Stimulated activated CD8-positive, alpha-beta memory T cell treated with anti-CD3 and anti-CD28 coated beads, Interleukin-7, amount 100 ng/mL, for 1 hour (primary cell): ENCODE measurements around the gene CMPK1.

Experiments
- DNase-seq, 2 donors: peaks; one replicate each; pipeline ENCODE4 v3.0.0-alpha.2; 2020; ENCODE audit warnings: low read depth in 2 of 2

CMPK1 gene

GRCh38 chr1:47396671-47397196 is 63.1 kb downstream of the CMPK1 start:
- DNase-seq, result no peak

DNA sequence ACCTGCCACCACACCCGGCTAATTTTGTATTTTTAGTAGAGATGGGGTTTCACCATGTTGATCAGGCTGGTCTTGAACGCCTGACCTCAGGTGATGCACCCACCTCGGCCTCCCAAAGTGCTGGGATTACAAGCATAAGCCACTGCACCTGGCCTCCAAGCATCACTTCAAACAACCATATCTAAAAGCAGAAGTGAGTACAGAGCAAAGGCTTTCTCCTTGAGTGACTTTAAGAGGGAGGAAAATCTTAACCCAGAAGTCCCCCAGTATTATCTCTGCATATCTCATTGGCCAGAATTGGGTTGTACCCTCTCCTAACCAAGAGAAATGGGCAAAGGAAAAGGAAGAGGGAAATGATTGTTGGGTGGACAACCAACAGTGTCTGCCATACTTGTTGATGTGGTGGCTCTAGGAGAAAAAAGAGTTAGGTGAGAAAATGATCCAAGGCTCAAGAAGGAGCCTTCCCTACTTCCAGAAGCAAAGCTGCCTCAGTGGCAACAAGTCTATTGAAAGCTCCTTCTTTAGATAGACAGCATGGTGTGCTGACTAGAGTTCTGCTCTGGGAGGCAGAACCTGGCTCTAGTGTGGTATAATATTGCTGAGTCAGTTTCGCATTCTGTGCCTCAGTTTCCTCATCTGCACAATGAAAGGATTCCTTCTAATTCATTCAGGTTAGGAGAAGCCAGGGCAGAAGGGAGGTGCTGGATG is 65.7 kb downstream of the CMPK1 start:
- DNase-seq, result no peak

DNA sequence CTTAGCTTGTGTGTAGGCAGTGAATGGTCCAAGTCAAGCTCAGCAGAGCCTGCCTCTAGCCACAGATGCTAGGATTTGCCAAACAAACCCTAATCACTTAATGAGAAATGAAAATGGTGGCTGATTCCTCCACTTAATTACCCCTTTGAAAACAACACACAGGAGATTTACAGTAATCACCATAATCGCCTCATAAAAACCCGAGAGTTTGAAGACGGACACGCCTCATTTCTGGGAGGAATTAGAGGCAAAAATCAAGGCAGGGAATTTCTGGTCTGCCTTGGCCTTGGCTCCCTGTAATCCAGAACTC is 66.2 kb downstream of the CMPK1 start:
- no peak for DNase-seq

- no peak for DNase-seq
Observed at GRCh38 chr1:47401761-47402160, 68.2 kb downstream of the CMPK1 start.

DNA sequence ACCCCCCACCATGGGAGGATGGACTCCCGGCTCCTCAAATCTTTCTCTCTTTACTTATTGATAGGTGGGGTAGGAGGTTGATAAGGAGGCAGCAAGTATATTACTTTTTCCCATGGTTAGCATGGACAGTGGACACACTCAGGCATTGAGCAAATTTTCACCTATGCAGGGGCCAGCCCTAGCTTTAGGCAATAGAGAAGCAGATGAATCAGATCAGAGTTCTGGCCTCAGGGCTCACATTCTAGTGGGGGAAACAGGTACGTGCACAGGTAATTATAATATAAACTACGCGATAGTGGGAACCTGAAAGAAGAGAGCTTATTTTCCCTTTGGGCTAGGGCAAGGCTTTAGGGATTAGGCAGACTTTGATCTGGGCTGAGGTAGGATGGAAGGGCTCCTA is 69.0 kb downstream of the CMPK1 start:
- DNase-seq, result no peak

GRCh38 chr1:47403321-47403910 is 69.8 kb downstream of the CMPK1 start:
- no peak for DNase-seq

GRCh38 chr1:47405697-47406096 is 72.1 kb downstream of the CMPK1 start:
- no peak for DNase-seq

GRCh38 chr1:47406966-47407365 is 73.4 kb downstream of the CMPK1 start:
- no peak for DNase-seq

- no peak for DNase-seq
Observed at GRCh38 chr1:47407481-47407880, 73.9 kb downstream of the CMPK1 start.

- DNase-seq, result no peak
Observed at GRCh38 chr1:47409311-47410067, 75.9 kb downstream of the CMPK1 start.

- DNase-seq, result no peak
Observed at GRCh38 chr1:47410068-47410455, 76.5 kb downstream of the CMPK1 start.

DNA sequence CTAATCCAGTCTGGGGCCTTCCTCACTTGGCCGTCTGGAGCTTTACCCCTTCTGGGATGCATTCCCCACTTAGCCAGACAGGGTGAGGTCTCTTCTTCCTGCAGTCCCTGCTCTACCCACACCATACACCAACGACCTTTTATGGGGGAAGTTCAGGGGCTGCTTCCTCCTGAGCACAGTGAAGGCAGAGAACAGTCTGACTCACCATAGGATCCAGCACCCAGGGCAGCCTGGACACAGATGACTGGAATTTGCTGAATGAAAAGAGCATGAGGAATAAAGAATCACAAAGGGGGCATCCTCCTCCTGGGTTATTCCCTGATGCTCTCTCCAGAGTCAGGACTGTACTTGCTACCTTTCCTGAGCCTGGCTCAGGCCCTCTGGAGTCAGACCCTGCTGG is 77.8 kb downstream of the CMPK1 start:
- DNase-seq, result no peak

DNA sequence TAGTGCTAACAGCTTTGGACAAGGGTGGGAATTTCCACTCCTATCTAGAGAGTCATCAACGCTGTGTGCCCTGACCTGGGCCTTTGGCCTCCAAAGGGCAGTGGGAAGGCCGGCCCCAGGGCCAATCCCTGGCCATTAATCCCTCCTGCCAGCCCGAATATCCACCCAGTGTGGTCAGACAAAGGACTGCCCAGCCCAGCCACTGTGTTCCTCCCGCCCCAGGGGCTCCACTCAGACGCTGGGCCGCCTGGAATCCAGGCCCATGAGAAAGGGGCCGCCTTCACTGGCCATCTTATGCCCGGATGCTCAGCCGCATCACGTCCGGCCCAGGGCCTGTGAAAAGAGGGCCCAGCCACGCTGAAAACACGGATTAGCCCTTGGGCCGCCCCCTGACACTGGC is 78.8 kb downstream of the CMPK1 start:
- DNase-seq, result no peak

- no peak for DNase-seq
Observed at GRCh38 chr1:47415728-47416318, 82.2 kb downstream of the CMPK1 start, which contains the start of gene FOXE3. TSS of gene FOXE3 (plus strand) at chr1:47416285. CDS start at chr1:47416316, 31 bp downstream.

- no peak for DNase-seq
Observed at GRCh38 chr1:47416319-47417169, 83.0 kb downstream of the CMPK1 start.

GRCh38 chr1:47417170-47418044 is 83.8 kb downstream of the CMPK1 start:
- DNase-seq, result no peak

DNA sequence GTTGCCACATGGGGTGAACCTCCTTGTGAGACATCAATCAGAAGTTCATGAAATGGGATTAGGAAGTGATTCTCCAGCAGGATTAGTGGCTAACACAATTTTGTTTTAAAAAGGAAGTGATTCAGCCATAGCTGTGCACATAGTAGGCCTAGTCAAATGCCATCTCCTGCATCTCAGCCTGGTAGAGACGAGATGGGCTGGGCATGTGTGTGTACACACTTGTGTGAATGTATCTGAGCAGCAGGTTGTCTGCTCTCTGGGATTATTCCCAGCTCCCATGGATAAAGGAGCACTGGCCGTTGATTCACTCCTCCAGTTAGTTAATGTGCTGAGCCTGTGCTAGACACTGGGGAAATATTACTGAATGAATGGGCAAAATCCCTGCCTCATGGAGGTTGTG is 84.5 kb downstream of the CMPK1 start:
- no peak for DNase-seq

DNA sequence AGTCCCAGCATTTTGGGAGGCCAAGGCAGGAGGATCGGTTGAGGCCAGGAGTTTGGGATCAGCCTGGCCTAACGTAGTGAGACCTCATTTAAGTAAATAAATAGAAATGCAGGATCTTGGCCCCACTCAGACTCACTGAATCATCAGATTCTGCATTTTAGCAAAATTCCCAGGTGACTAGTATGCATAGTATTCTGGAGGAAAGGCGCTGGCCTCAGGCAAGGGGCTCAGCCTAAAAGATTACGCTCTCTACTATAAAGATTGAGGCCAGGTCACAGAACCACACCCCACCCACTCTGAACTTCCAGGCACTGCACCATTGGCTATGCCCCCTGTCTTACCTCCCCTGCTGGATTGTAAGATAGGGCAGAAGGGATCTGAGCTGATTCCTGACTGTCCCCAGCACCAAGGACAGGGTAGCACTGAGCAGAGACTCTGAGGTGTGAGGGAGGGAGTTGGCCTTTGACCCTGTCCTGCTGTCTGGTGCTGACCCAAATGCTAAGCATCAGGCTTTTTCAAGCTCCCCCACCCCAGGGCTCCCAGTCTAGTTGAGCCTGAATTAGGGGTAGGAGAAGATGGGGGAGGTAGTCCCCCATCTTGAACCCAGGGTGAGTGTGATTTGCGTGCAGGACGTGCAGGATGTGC is 85.2 kb downstream of the CMPK1 start:
- no peak for DNase-seq

DNA sequence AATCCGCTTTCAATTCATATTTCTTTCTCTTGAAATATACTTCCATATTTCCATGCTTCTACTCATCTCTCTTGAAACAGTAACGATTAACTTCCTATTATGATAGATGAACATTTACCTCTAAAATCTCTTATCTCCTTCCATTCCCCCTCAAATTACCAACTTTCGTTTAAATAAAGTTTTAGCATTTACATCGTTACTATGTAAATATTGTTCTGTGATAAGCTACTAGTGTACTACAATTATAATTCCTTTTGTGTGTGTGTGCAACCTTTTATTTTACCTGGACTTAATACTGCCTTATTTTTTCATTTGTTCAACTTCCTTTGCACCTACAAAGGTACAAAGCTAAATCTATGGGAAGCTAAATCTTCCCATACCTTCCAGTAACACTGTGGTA is 87.0 kb downstream of the CMPK1 start:
- DNase-seq, result no peak

DNA sequence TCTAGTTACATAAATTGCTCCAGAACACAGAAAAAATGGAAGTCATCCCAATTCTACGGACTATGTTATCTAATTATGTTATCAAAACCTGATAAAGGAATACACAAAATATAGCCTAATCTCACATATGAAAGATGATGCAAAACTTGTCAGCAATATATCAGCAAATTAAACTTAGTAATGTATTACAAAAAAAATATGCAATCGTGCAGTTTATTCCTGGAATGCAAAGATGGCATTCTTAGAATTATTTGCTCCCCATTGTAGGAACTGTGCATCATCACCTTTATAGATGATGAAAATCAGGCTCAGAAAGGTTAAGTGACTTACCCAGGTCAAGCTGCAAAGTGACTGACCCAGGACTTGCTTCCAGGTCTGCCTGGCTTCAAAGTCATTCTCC is 90.3 kb downstream of the CMPK1 start:
- no peak for DNase-seq
